ENCODE results near the gene CDK6. TPM values are rescaled to one million over a fixed set of nuclear protein-coding genes. Genes with fewer than 3 reads are reported as not detected.
A peak's percentile ranks its signal among the peaks of the same experiment; 100 is the strongest.

CDK6 gene
- total RNA-seq, 1 experiment from 2014 or later = 59.7 TPM

GRCh38 chr7:92590711-92591310 lies 245.6 kb downstream of the CDK6 start:
- no peak for DNase-seq (ENCODE audit: low spot score)

DNA sequence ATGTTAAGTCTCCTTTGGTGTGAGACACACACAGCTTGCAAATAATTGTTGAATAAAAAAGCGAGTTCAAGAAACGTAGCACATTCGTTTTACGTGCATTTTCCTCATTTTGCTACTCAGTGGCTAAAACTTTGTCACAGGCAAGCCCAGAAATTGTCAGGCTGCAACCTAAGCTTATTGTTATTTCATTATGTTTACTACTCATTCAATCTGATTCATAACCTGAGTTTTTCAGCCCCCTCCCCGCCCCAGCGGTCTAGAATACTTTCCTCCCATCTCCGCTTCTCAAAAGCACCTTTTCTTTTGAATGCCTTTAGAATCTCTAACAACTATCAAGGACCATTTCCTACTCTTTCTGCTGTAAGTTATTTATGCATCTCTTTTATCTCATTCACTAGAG lies 247.3 kb downstream of the CDK6 start:
- DNase-seq (ENCODE audit: low spot score) = no peak

- no peak for DNase-seq (ENCODE audit: low spot score)
Measured at GRCh38 chr7:92588561-92588960, 247.8 kb downstream of the CDK6 start.

- DNase-seq (ENCODE audit: low spot score) = no peak
Measured at GRCh38 chr7:92586841-92587240, 249.5 kb downstream of the CDK6 start.

DNA sequence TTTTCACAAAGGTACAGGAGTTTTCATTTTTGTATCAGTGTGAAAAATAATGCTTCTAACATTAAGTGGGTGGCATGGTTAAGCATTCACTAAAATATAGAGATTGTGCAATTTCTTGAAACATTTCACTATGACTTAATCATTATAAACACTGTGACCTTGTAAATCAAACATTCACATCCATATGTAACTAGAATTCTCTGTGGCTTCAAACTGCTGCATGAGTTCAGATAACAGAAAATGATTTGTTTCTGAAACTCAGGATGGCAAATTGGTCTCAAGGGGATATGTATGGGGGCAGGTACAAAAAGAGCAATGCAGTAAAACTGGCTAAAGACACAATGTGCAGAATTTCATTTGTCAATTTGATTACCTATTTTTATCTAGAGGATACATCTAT lies 250.0 kb downstream of the CDK6 start:
- DNase-seq (ENCODE audit: low spot score) = no peak

DNA sequence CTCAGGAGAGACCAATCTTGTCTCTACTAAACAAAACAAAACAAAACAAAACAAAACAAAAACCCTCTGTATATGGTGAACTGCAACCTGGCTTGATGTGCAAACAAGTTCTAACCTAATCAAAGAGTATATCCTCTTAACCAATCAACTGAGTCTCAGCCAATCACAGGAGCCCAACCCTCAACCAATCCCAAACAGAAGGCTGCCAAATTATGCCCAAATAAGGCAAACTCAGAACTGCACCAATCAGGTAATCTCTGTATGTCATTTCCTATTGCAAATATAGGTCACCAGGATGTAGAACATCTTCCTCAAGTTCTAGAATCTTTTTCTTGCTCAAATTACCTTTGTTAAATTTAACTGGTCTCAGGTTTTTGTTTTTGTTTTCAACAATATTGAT lies 251.4 kb downstream of the CDK6 start:
- peak; percentile 54 for DNase-seq (ENCODE audit: low spot score)

- no peak for DNase-seq (ENCODE audit: low spot score)
Measured at GRCh38 chr7:92582948-92583347, 253.4 kb downstream of the CDK6 start.

GRCh38 chr7:92576296-92576695 lies 260.1 kb downstream of the CDK6 start:
- no peak for DNase-seq (ENCODE audit: low spot score)

GRCh38 chr7:92569137-92569536 lies 267.2 kb downstream of the CDK6 start:
- no peak for DNase-seq (ENCODE audit: low spot score)

- no peak for DNase-seq (ENCODE audit: low spot score)
Measured at GRCh38 chr7:92567460-92567859, 268.9 kb downstream of the CDK6 start.

DNA sequence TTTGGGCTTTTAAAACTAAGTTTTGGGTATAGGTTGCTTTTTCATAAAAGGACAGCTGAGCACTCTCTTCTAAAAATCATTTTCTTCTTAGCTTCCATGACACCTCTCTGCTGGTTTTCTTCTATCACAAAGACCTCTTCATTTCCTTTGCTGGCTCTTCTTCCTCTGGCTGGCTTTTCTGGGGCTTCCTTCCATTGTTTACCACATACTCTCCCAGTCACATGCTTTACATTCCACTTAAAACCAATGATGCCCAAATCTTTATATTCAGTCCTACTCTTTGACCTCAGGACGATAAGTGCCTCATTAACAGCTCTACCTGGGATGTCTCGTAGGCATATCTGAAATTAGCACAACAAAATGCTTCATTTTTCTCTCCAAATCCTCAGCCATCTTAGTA lies 273.0 kb downstream of the CDK6 start:
- no peak for DNase-seq (ENCODE audit: low spot score)

- no peak for DNase-seq (ENCODE audit: low spot score)
Measured at GRCh38 chr7:92560602-92561001, 275.8 kb downstream of the CDK6 start.

- DNase-seq (ENCODE audit: low spot score) = no peak
Measured at GRCh38 chr7:92557808-92558362, 278.5 kb downstream of the CDK6 start.

GRCh38 chr7:92557249-92557648 lies 279.1 kb downstream of the CDK6 start:
- DNase-seq (ENCODE audit: low spot score) = no peak

Other genes starting within 250 kb of the CDK6 start
- 18.9 and 23.9 TPM in 2 replicates for gene FAM133B, start 246.2 kb downstream of the CDK6 start, total RNA-seq (2014; rRNA removed; shearing (Covaris generic))

Measured in H4 (cell line).